ENCODE measurements around the gene DDX21.

Gene DDX21

GRCh38 chr10:68955355-68955831 is 577 bp upstream of the DDX21 start:
- no peak overlapping the region for H2BK15ac ChIP-seq (replicated peaks; ENCODE audit: low read depth)
- no peak overlapping the region for H3K23ac ChIP-seq (ENCODE audit: low read length)
- H2BK5ac ChIP-seq (ENCODE audit: low read length): peak overlapping the region; percentile 73
- peak overlapping the region; percentile 29 for H3K18ac ChIP-seq (ENCODE audit: low read length)
- H3K79me2 ChIP-seq (ENCODE audit: control insufficient read depth, insufficient read depth, low read length): peaks cover 36% of the 10 kb centered on the region
- H4K8ac ChIP-seq (ENCODE audit: low read depth, low read length): no peak overlapping the region
- H4K5ac ChIP-seq (ENCODE audit: low read length): peak overlapping the region; percentile 91
- DNase-seq: no peak
- peak overlapping the region; percentile 94 for H3K9ac ChIP-seq (ENCODE audit: low read length)
- H3K4ac ChIP-seq (ENCODE audit: low read depth, low read length): peak overlapping the region; percentile 92
- no peaks in the 10 kb centered on the region for H3K36me3 ChIP-seq (ENCODE audit: control insufficient read depth, insufficient read depth, low read length)
- H3K27me3 ChIP-seq (ENCODE audit: insufficient read depth, low read length, poor library complexity): no peaks in the 10 kb centered on the region
- peak overlapping the region; percentile 97 for H3K56ac ChIP-seq (ENCODE audit: low read length)
- peak overlapping the region; percentile 73 for H3K27ac ChIP-seq (ENCODE audit: low read depth, low read length)
- H3K4me1 ChIP-seq (ENCODE audit: control insufficient read depth, low read depth, low read length): peaks cover 2% of the 10 kb centered on the region
- H3K4me3 ChIP-seq (ENCODE audit: low read length): peak overlapping the region; percentile 94
- WGBS (ENCODE audit: extremely low coverage, insufficient coverage, low lambda C conversion rate): no CpG with 5 or more reads among the region's 16 CpGs
- no peak overlapping the region for H2BK120ac ChIP-seq (ENCODE audit: low read depth, low read length)
- peak overlapping the region; percentile 18 for H2AK5ac ChIP-seq (ENCODE audit: low read length)
- H3K79me1 ChIP-seq (ENCODE audit: low read length): no peaks in the 10 kb centered on the region
- H3K4me2 ChIP-seq (ENCODE audit: low read length): peak overlapping the region; percentile 94

GRCh38 chr10:68957284-68957615 is 1.3 kb downstream of the DDX21 start:
- Histone ChIP-seq H3K18ac (ENCODE audit: low read length) (no peak overlapping the region), H3K79me1 (ENCODE audit: low read length) (no peaks in the 10 kb centered on the region), H3K56ac (ENCODE audit: low read length) (peak overlapping the region; percentile 96), H3K9ac (ENCODE audit: low read length) (peak overlapping the region; percentile 94), H2BK120ac (ENCODE audit: low read depth, low read length) (no peak overlapping the region), H3K36me3 (ENCODE audit: control insufficient read depth, insufficient read depth, low read length) (no peaks in the 10 kb centered on the region), H3K79me2 (ENCODE audit: control insufficient read depth, insufficient read depth, low read length) (peaks cover 42% of the 10 kb centered on the region), H3K23ac (ENCODE audit: low read length) (no peak overlapping the region), H2BK15ac (replicated peaks; ENCODE audit: low read depth) (no peak overlapping the region), H3K27me3 (ENCODE audit: insufficient read depth, low read length, poor library complexity) (no peaks in the 10 kb centered on the region), H3K4me1 (ENCODE audit: control insufficient read depth, low read depth, low read length) (peaks cover 2% of the 10 kb centered on the region), H4K5ac (ENCODE audit: low read length) (no peak overlapping the region), H2BK5ac (ENCODE audit: low read length) (no peak overlapping the region), H3K4me2 (ENCODE audit: low read length) (peak overlapping the region; percentile 82), H3K27ac (ENCODE audit: low read depth, low read length) (peak overlapping the region; percentile 11), H3K4me3 (ENCODE audit: low read length) (peak overlapping the region; percentile 34), H2AK5ac (ENCODE audit: low read length) (no peak overlapping the region), H3K4ac (ENCODE audit: low read depth, low read length) (no peak overlapping the region), H4K8ac (ENCODE audit: low read depth, low read length) (no peak overlapping the region)
- no CpG with 5 or more reads among the region's 7 CpGs for WGBS (ENCODE audit: extremely low coverage, insufficient coverage, low lambda C conversion rate)
- no peak for DNase-seq

- Histone ChIP-seq H3K79me2 (ENCODE audit: control insufficient read depth, insufficient read depth, low read length) (peaks cover 44% of the 10 kb centered on the region), H3K4ac (ENCODE audit: low read depth, low read length) (no peak overlapping the region), H3K4me2 (ENCODE audit: low read length) (peak overlapping the region; percentile 82), H3K79me1 (ENCODE audit: low read length) (no peaks in the 10 kb centered on the region), H3K18ac (ENCODE audit: low read length) (no peak overlapping the region), H2BK120ac (ENCODE audit: low read depth, low read length) (no peak overlapping the region), H3K27ac (ENCODE audit: low read depth, low read length) (peak overlapping the region; percentile 11), H3K9ac (ENCODE audit: low read length) (peak overlapping the region; percentile 94), H3K4me3 (ENCODE audit: low read length) (peak overlapping the region; percentile 34), H3K4me1 (ENCODE audit: control insufficient read depth, low read depth, low read length) (peaks cover 2% of the 10 kb centered on the region), H4K8ac (ENCODE audit: low read depth, low read length) (no peak overlapping the region), H2BK5ac (ENCODE audit: low read length) (no peak overlapping the region), H3K23ac (ENCODE audit: low read length) (no peak overlapping the region), H2BK15ac (replicated peaks; ENCODE audit: low read depth) (no peak overlapping the region), H3K36me3 (ENCODE audit: control insufficient read depth, insufficient read depth, low read length) (no peaks in the 10 kb centered on the region), H3K27me3 (ENCODE audit: insufficient read depth, low read length, poor library complexity) (no peaks in the 10 kb centered on the region), H4K5ac (ENCODE audit: low read length) (no peak overlapping the region), H3K56ac (ENCODE audit: low read length) (peak overlapping the region; percentile 96), H2AK5ac (ENCODE audit: low read length) (no peak overlapping the region)
- DNase-seq: peak; percentile 8
- no CpG with 5 or more reads among the region's 3 CpGs for WGBS (ENCODE audit: extremely low coverage, insufficient coverage, low lambda C conversion rate)
Observed at GRCh38 chr10:68957654-68958053, 1.7 kb downstream of the DDX21 start.

- no CpG with 5 or more reads among the region's 4 CpGs for WGBS (ENCODE audit: extremely low coverage, insufficient coverage, low lambda C conversion rate)
Observed at GRCh38 chr10:68959695-68960527, 3.9 kb downstream of the DDX21 start.

GRCh38 chr10:68963151-68963550 is 7.2 kb downstream of the DDX21 start:
- no peak overlapping the region for H3K18ac ChIP-seq (ENCODE audit: low read length)
- DNase-seq: no peak
- H4K8ac ChIP-seq (ENCODE audit: low read depth, low read length): no peak overlapping the region
- no peak overlapping the region for H3K23ac ChIP-seq (ENCODE audit: low read length)
- H3K27me3 ChIP-seq (ENCODE audit: insufficient read depth, low read length, poor library complexity): no peaks in the 10 kb centered on the region
- no peak overlapping the region for H4K5ac ChIP-seq (ENCODE audit: low read length)
- H3K79me1 ChIP-seq (ENCODE audit: low read length): peaks cover 8% of the 10 kb centered on the region
- H2AK5ac ChIP-seq (ENCODE audit: low read length): no peak overlapping the region
- no peak overlapping the region for H3K56ac ChIP-seq (ENCODE audit: low read length)
- H3K4me1 ChIP-seq (ENCODE audit: control insufficient read depth, low read depth, low read length): no peaks in the 10 kb centered on the region
- whole genome bisulfite sequencing (ENCODE audit: extremely low coverage, insufficient coverage, low lambda C conversion rate): no CpG with 5 or more reads among the region's 4 CpGs
- H3K4me3 ChIP-seq (ENCODE audit: low read length): no peak overlapping the region
- H3K27ac ChIP-seq (ENCODE audit: low read depth, low read length): no peak overlapping the region
- H3K4ac ChIP-seq (ENCODE audit: low read depth, low read length): no peak overlapping the region
- no peak overlapping the region for H2BK5ac ChIP-seq (ENCODE audit: low read length)
- H3K79me2 ChIP-seq (ENCODE audit: control insufficient read depth, insufficient read depth, low read length): peaks cover 28% of the 10 kb centered on the region
- H3K9ac ChIP-seq (ENCODE audit: low read length): no peak overlapping the region
- H3K4me2 ChIP-seq (ENCODE audit: low read length): no peak overlapping the region
- H2BK15ac ChIP-seq (replicated peaks; ENCODE audit: low read depth): no peak overlapping the region
- H2BK120ac ChIP-seq (ENCODE audit: low read depth, low read length): no peak overlapping the region
- peaks cover 9% of the 10 kb centered on the region for H3K36me3 ChIP-seq (ENCODE audit: control insufficient read depth, insufficient read depth, low read length)

More at GRCh38 chr10:68959695-68960527, 3.9 kb downstream of the DDX21 start:
- Histone ChIP-seq H3K56ac (ENCODE audit: low read length) (no peak overlapping the region), H3K79me1 (ENCODE audit: low read length) (peaks cover 6% of the 10 kb centered on the region), H3K27ac (ENCODE audit: low read depth, low read length) (no peak overlapping the region), H2BK15ac (replicated peaks; ENCODE audit: low read depth) (no peak overlapping the region), H2BK5ac (ENCODE audit: low read length) (no peak overlapping the region), H4K8ac (ENCODE audit: low read depth, low read length) (no peak overlapping the region), H2BK120ac (ENCODE audit: low read depth, low read length) (no peak overlapping the region), H2AK5ac (ENCODE audit: low read length) (no peak overlapping the region), H3K4me2 (ENCODE audit: low read length) (no peak overlapping the region), H3K18ac (ENCODE audit: low read length) (no peak overlapping the region), H3K9ac (ENCODE audit: low read length) (no peak overlapping the region), H3K4ac (ENCODE audit: low read depth, low read length) (no peak overlapping the region), H4K5ac (ENCODE audit: low read length) (no peak overlapping the region), H3K4me3 (ENCODE audit: low read length) (no peak overlapping the region), H3K23ac (ENCODE audit: low read length) (no peak overlapping the region), H3K36me3 (ENCODE audit: control insufficient read depth, insufficient read depth, low read length) (peaks cover 6% of the 10 kb centered on the region), H3K4me1 (ENCODE audit: control insufficient read depth, low read depth, low read length) (peaks cover 2% of the 10 kb centered on the region), H3K79me2 (ENCODE audit: control insufficient read depth, insufficient read depth, low read length) (peaks cover 47% of the 10 kb centered on the region), H3K27me3 (ENCODE audit: insufficient read depth, low read length, poor library complexity) (no peaks in the 10 kb centered on the region)
- DNase-seq: no peak

Data from mesendoderm (in vitro differentiated cells).